ENCODE results near the gene TIPARP. TPM values are rescaled to one million over a fixed set of nuclear protein-coding genes. Genes with fewer than 3 reads are reported as not detected.
A peak's percentile ranks its signal among the peaks of the same experiment; 100 is the strongest.

Gene TIPARP
- total and polyA plus RNA-seq, 2 of the 13 experiments (the other 11 are each of a cell fraction or from before 2014, with no cell fraction given) = 7.3 to 19.7 TPM

DNA sequence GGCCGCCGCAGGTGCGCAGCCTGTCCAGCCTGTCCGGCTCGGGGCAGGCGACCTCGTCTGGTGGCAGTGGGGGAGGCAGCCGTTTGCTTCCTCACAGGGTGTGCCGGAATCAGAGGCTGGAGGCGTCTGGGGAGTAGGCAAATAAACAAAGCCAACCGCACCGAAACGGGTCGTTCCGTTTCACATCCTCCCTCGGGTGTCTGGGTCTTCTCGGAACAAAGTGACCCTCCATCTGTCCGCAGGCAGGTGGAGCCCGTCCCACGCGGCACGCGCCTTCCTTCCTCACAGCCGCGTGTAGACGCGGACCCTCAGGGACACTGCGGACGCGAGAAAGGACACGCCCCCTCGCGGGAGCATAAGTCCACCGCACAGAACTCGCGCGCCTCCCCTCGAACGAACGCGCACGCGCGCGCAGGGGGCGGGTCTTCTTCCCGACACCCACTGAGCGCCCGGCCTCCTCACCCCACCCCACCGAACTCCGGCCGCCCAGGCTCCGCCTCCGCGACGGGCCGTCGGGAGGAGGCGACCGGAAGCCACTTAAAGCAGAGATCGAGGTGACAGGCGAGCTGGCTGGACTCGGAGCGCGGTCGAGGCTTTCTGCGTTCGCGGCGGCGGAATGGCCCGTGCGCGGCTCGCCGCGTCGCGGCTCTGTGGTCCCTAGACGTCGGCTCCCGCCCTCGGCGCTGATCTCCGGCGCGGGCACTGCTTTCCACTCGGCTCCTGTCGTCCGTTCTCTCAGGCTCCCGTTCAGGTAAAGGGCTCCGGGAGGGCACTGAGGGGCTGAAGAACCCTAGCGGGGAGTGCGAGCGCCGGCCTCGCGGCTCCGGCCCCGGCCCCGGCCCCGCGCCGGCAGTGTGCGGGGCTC is at the start of gene TIPARP (continued):
- TF ChIP-seq, protein P1, sequence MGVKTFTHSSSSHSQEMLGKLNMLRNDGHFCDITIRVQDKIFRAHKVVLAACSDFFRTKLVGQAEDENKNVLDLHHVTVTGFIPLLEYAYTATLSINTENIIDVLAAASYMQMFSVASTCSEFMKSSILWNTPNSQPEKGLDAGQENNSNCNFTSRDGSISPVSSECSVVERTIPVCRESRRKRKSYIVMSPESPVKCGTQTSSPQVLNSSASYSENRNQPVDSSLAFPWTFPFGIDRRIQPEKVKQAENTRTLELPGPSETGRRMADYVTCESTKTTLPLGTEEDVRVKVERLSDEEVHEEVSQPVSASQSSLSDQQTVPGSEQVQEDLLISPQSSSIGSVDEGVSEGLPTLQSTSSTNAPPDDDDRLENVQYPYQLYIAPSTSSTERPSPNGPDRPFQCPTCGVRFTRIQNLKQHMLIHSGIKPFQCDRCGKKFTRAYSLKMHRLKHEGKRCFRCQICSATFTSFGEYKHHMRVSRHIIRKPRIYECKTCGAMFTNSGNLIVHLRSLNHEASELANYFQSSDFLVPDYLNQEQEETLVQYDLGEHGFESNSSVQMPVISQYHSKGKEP (CRISPR knock-in tag; IDR thresholded peaks at IDR 0.05) = no peak
- TF ChIP-seq ZFAT (CRISPR knock-in tag; conservative IDR thresholded peaks at IDR 0.05) (no peak), ARHGAP35 (CRISPR knock-in tag; IDR thresholded peaks at IDR 0.05; ENCODE audit: borderline replicate concordance) (no peak; the same call in 1 of the 2 replicates), SMC3 (IDR thresholded peaks at IDR 0.05; ENCODE audit: low read length) (peak; percentile 31; the same call in 1 of the 2 replicates), ZFP36 (IDR thresholded peaks at IDR 0.05; ENCODE audit: borderline replicate concordance, low read depth, low read length, partially characterized antibody) (no peak), ZBTB42 (CRISPR knock-in tag; IDR thresholded peaks at IDR 0.05) (peak; percentile 93), TOPORS (CRISPR knock-in tag; IDR thresholded peaks at IDR 0.05) (peak; percentile 67; the same call in 1 of the 2 replicates), MAF1 (CRISPR knock-in tag; IDR thresholded peaks at IDR 0.05; ENCODE audit: borderline replicate concordance) (no peak), CBFB (CRISPR knock-in tag; IDR thresholded peaks at IDR 0.05) (peak; percentile 62; the same call in 1 of the 2 replicates), ZC3H4 (CRISPR knock-in tag; IDR thresholded peaks at IDR 0.05; ENCODE audit: borderline replicate concordance) (peak; percentile 51; the same call in 1 of the 2 replicates), ZNF432 (CRISPR knock-in tag; IDR thresholded peaks at IDR 0.05; ENCODE audit: borderline replicate concordance) (no peak), PHF21A (CRISPR knock-in tag; IDR thresholded peaks at IDR 0.05) (peak; percentile 85), HOXA3 (CRISPR knock-in tag; IDR thresholded peaks at IDR 0.05) (peak; percentile 70; the same call in 1 of the 2 replicates), MEF2D (CRISPR knock-in tag; IDR thresholded peaks at IDR 0.05) (peak; percentile 94)
- TF ChIP-seq, protein P2, sequence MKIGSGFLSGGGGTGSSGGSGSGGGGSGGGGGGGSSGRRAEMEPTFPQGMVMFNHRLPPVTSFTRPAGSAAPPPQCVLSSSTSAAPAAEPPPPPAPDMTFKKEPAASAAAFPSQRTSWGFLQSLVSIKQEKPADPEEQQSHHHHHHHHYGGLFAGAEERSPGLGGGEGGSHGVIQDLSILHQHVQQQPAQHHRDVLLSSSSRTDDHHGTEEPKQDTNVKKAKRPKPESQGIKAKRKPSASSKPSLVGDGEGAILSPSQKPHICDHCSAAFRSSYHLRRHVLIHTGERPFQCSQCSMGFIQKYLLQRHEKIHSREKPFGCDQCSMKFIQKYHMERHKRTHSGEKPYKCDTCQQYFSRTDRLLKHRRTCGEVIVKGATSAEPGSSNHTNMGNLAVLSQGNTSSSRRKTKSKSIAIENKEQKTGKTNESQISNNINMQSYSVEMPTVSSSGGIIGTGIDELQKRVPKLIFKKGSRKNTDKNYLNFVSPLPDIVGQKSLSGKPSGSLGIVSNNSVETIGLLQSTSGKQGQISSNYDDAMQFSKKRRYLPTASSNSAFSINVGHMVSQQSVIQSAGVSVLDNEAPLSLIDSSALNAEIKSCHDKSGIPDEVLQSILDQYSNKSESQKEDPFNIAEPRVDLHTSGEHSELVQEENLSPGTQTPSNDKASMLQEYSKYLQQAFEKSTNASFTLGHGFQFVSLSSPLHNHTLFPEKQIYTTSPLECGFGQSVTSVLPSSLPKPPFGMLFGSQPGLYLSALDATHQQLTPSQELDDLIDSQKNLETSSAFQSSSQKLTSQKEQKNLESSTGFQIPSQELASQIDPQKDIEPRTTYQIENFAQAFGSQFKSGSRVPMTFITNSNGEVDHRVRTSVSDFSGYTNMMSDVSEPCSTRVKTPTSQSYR (CRISPR knock-in tag; IDR thresholded peaks at IDR 0.05; ENCODE audit: borderline replicate concordance) = peak; percentile 2; the same call in 1 of the 2 replicates
- TF ChIP-seq, protein P3, sequence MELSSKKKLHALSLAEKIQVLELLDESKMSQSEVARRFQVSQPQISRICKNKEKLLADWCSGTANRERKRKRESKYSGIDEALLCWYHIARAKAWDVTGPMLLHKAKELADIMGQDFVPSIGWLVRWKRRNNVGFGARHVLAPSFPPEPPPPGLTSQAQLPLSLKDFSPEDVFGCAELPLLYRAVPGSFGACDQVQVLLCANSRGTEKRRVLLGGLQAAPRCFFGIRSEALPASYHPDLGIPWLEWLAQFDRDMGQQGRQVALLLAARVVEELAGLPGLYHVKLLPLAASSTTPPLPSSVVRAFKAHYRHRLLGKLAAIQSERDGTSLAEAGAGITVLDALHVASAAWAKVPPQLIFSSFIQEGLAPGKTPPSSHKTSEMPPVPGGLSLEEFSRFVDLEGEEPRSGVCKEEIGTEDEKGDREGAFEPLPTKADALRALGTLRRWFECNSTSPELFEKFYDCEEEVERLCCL (CRISPR knock-in tag; IDR thresholded peaks at IDR 0.05; ENCODE audit: borderline replicate concordance) = peak; percentile 44; the same call in 1 of the 2 replicates
- TF ChIP-seq, protein P4, sequence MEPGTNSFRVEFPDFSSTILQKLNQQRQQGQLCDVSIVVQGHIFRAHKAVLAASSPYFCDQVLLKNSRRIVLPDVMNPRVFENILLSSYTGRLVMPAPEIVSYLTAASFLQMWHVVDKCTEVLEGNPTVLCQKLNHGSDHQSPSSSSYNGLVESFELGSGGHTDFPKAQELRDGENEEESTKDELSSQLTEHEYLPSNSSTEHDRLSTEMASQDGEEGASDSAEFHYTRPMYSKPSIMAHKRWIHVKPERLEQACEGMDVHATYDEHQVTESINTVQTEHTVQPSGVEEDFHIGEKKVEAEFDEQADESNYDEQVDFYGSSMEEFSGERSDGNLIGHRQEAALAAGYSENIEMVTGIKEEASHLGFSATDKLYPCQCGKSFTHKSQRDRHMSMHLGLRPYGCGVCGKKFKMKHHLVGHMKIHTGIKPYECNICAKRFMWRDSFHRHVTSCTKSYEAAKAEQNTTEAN (CRISPR knock-in tag; conservative IDR thresholded peaks at IDR 0.05) = peak; percentile 65; the same call in 1 of the 2 replicates
- TF ChIP-seq, protein P5, sequence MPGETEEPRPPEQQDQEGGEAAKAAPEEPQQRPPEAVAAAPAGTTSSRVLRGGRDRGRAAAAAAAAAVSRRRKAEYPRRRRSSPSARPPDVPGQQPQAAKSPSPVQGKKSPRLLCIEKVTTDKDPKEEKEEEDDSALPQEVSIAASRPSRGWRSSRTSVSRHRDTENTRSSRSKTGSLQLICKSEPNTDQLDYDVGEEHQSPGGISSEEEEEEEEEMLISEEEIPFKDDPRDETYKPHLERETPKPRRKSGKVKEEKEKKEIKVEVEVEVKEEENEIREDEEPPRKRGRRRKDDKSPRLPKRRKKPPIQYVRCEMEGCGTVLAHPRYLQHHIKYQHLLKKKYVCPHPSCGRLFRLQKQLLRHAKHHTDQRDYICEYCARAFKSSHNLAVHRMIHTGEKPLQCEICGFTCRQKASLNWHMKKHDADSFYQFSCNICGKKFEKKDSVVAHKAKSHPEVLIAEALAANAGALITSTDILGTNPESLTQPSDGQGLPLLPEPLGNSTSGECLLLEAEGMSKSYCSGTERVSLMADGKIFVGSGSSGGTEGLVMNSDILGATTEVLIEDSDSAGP (CRISPR knock-in tag; IDR thresholded peaks at IDR 0.05; ENCODE audit: borderline replicate concordance) = peak; percentile 93; the same call in 1 of the 2 replicates
